ENCODE measurements around the gene MEX3A. TPM values are rescaled to one million over a fixed set of nuclear protein-coding genes. Genes with fewer than 3 reads are reported as not detected.

Gene MEX3A
- total RNA-seq, 1 experiment from 2014 or later, result 79.1 TPM

GRCh38 chr1:156128654-156129597, 46.7 kb upstream of the MEX3A start:
- no peak for ATAC-seq
- CTCF ChIA-PET, result interaction anchor here (0.9 to 28.0 kb wide), 22 partner anchors 8 to 257 kb away, joined by 3 to 1176 read pairs (median 8); partner anchors contain the start of genes LMNA, MEX3A and PMF1
- H3K9me3 Mint-ChIP-seq, result no peaks in the 10 kb centered on the region
- no peak for DNase-seq (ENCODE audit: low spot score)
- peak overlapping the region; percentile 96 for H3K27ac Mint-ChIP-seq
- TF ChIP-seq IRF1 (CRISPR knock-in tag; IDR thresholded peaks at IDR 0.05), result no peak
- no peak for TF ChIP-seq ARID4B (CRISPR knock-in tag; IDR thresholded peaks at IDR 0.05; ENCODE audit: borderline replicate concordance)
- TF ChIP-seq MLX (CRISPR knock-in tag; IDR thresholded peaks at IDR 0.05), result no peak
- TF ChIP-seq FOXK1 (CRISPR knock-in tag; IDR thresholded peaks at IDR 0.05), result no peak
- no peak for TF ChIP-seq AR (CRISPR knock-in tag; IDR thresholded peaks at IDR 0.05)
- TF ChIP-seq ELF4 (CRISPR knock-in tag; IDR thresholded peaks at IDR 0.05; ENCODE audit: low read depth), result no peak
- TF ChIP-seq HMGA2 (CRISPR knock-in tag; IDR thresholded peaks at IDR 0.05), result no peak
- TF ChIP-seq GRHL2 (CRISPR knock-in tag; IDR thresholded peaks at IDR 0.05; ENCODE audit: insufficient replicate concordance, severe bottlenecking), result no peak
- no peak for TF ChIP-seq ZBTB43 (CRISPR knock-in tag; IDR thresholded peaks at IDR 0.05)
- no peak for TF ChIP-seq GABPB1 (CRISPR knock-in tag; IDR thresholded peaks at IDR 0.05)
- TF ChIP-seq TEAD4 (CRISPR knock-in tag; IDR thresholded peaks at IDR 0.05), result no peak
- no peak for TF ChIP-seq FOXP4 (CRISPR knock-in tag; IDR thresholded peaks at IDR 0.05)
- TF ChIP-seq MAX (CRISPR knock-in tag; IDR thresholded peaks at IDR 0.05), result no peak
- no peak for TF ChIP-seq STAT6 (CRISPR knock-in tag; conservative IDR thresholded peaks at IDR 0.05; ENCODE audit: low read depth)
- TF ChIP-seq SMAD4 (CRISPR knock-in tag; IDR thresholded peaks at IDR 0.05), result no peak
- no peak for TF ChIP-seq TP53 (CRISPR knock-in tag; IDR thresholded peaks at IDR 0.05)
- no peaks in the 10 kb centered on the region; the same call in 1 of the 2 replicates for H3K27me3 Mint-ChIP-seq (ENCODE audit: low read depth)
- POLR2A ChIA-PET, result interaction anchor here (0.5 to 2.7 kb wide), 10 partner anchors 18 to 1914 kb away, joined by 3 to 24 read pairs (median 4); partner anchors contain the start of genes MEX3A, PMF1 and RAB25
- H3K4me3 Mint-ChIP-seq, result no peak overlapping the region
- H3K4me1 Mint-ChIP-seq, result peaks cover 38% of the 10 kb centered on the region
- 0 out of 2 replicates have a peak, but pooled peaks cover 2% of the 10 kb centered on the region for H3K36me3 Mint-ChIP-seq

All from WTC11 (cell line).